Measurements from ENCODE around the gene B3GNT2.

GRCh38 chr2:62250239-62250638, 54.3 kb downstream of the B3GNT2 start:
- TF ChIP-seq GATA2 (IDR thresholded peaks at IDR 0.05; ENCODE audit: low read depth, low read length): no peak
- TF ChIP-seq GATA3 (IDR thresholded peaks at IDR 0.05; ENCODE audit: low read depth, low read length): no peak

All from SH-SY5Y (cell line).